ENCODE results near the gene TMPRSS4. TPM values are rescaled to one million over a fixed set of nuclear protein-coding genes. Genes with fewer than 3 reads are reported as not detected.

Gene TMPRSS4
- total RNA-seq, 3 donors from 2014 or later: 0.98 TPM; not detected in 2

DNA sequence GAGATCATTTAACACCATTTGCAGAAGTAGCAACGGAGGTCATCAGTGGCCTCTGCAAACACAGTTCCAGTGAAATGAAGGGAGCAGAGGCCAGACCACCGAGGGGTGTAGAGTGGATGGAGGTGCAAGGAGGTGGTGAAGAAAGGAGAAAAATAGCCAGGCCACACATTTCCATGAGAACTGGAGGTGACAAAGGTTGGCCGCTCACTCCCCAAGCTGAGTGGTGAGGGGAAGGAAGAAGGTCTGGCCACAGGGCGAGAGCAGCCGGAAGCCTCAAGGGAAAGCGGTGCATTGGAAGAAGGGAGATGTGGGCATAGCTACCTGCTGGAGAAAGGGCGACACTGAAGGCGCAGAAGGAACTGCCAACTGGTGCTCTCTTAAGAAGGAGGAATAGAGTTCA, 20.1 kb upstream of the TMPRSS4 start:
- no peak for TF ChIP-seq POLR2A (IDR thresholded peaks at IDR 0.05)
- no peak for TF ChIP-seq CTCF (IDR thresholded peaks at IDR 0.05)
- no peak for TF ChIP-seq POLR2AphosphoS5 (IDR thresholded peaks at IDR 0.05)
- no peak overlapping the region for H3K27ac ChIP-seq
- no peak for DNase-seq (ENCODE audit: low spot score in 2 of 2)
- no peaks in the 10 kb centered on the region for H3K4me1 ChIP-seq
- intact Hi-C loops (cut with DNase I; ENCODE audit: low total_unique reads): no loop called here
- H3K9me3 ChIP-seq: no peaks in the 10 kb centered on the region
- peaks cover 0 to 5% of the 10 kb centered on the region in 2 donors for H3K27me3 ChIP-seq
- H3K36me3 ChIP-seq: no peaks in the 10 kb centered on the region
- H3K4me3 ChIP-seq: no peak overlapping the region

GRCh38 chr11:118057251-118058145, 19.4 kb upstream of the TMPRSS4 start:
- Histone ChIP-seq H3K9me3 (no peaks in the 10 kb centered on the region), H3K27ac (no peak overlapping the region), H3K4me3 (no peak overlapping the region), H3K36me3 (no peaks in the 10 kb centered on the region), H3K27me3 (peaks cover 0 to 5% of the 10 kb centered on the region in 2 donors), H3K4me1 (no peaks in the 10 kb centered on the region)
- intact Hi-C loops (cut with DNase I; ENCODE audit: low total_unique reads): no loop called here
- no peak for TF ChIP-seq CTCF (IDR thresholded peaks at IDR 0.05)
- no peak for TF ChIP-seq POLR2AphosphoS5 (IDR thresholded peaks at IDR 0.05)
- TF ChIP-seq POLR2A (IDR thresholded peaks at IDR 0.05): no peak
- peak in 1 of 2 donors; percentile 45 for DNase-seq (ENCODE audit: low spot score in 2 of 2)

- intact Hi-C loops (cut with DNase I; ENCODE audit: low total_unique reads): no loop called here
- Histone ChIP-seq H3K4me3 (no peak overlapping the region), H3K36me3 (no peaks in the 10 kb centered on the region), H3K9me3 (no peaks in the 10 kb centered on the region), H3K27me3 (peaks cover 0 to 5% of the 10 kb centered on the region in 2 donors), H3K27ac (no peak overlapping the region), H3K4me1 (no peaks in the 10 kb centered on the region)
- TF ChIP-seq POLR2A (IDR thresholded peaks at IDR 0.05): no peak
- TF ChIP-seq POLR2AphosphoS5 (IDR thresholded peaks at IDR 0.05): no peak
- TF ChIP-seq CTCF (IDR thresholded peaks at IDR 0.05): no peak
- DNase-seq (ENCODE audit: low spot score in 2 of 2): peak in 1 of 2 donors; percentile 50
Observed at GRCh38 chr11:118058311-118059245, 18.3 kb upstream of the TMPRSS4 start.

GRCh38 chr11:118059246-118059940, 17.5 kb upstream of the TMPRSS4 start:
- intact Hi-C loops (cut with DNase I; ENCODE audit: low total_unique reads): no loop called here
- no peaks in the 10 kb centered on the region for H3K9me3 ChIP-seq
- H3K36me3 ChIP-seq: no peaks in the 10 kb centered on the region
- H3K27me3 ChIP-seq: peaks cover 0 to 5% of the 10 kb centered on the region in 2 donors
- TF ChIP-seq POLR2AphosphoS5 (IDR thresholded peaks at IDR 0.05) (no peak), CTCF (IDR thresholded peaks at IDR 0.05) (no peak), POLR2A (IDR thresholded peaks at IDR 0.05) (no peak)
- no peak overlapping the region for H3K4me3 ChIP-seq
- H3K4me1 ChIP-seq: no peaks in the 10 kb centered on the region
- H3K27ac ChIP-seq: no peak overlapping the region
- peak in 1 of 2 donors; percentile 37 for DNase-seq (ENCODE audit: low spot score in 2 of 2)

Data from breast epithelium (tissue), 4 donors.